GM23248 (cell line): ENCODE results near the gene HRCT1. TPM values are rescaled to one million over a fixed set of nuclear protein-coding genes. Genes with fewer than 3 reads are reported as not detected.

ENCODE experiments used
- DNase-seq: peaks from one replicate; pipeline ENCODE4 v3.0.0-alpha.2; 2015
- H2AFZ ChIP-seq: fragments of 200-600 bp; sonication (generic); 2 replicates; pipeline ENCODE4 v1.6.1; 2016; ENCODE audit warnings: antibody characterized with exemption
- H3F3A ChIP-seq: fragments of 200-600 bp; sonication (generic); 2 replicates; pipeline ENCODE4 v1.6.1; 2016; ENCODE audit warnings: mild to moderate bottlenecking, antibody characterized with exemption, mixed run types; ENCODE audit not compliant: insufficient read depth
- H3K27ac ChIP-seq: fragments of 200-600 bp; sonication (generic); 2 replicates; pipeline ENCODE4 v1.5.1; 2016; ENCODE audit warnings: mild to moderate bottlenecking
- H3K27me3 ChIP-seq: fragments of 200-600 bp; sonication (generic); replicated peaks from 2 replicates; pipeline ENCODE4 v1.6.1; 2016; ENCODE audit warnings: mild to moderate bottlenecking; ENCODE audit not compliant: insufficient read depth
- H3K36me3 ChIP-seq: fragments of 200-600 bp; sonication (generic); 2 replicates; pipeline ENCODE4 v1.6.1; 2016; ENCODE audit warnings: low read depth, mild to moderate bottlenecking
- H3K4me1 ChIP-seq: fragments of 200-600 bp; sonication (generic); 2 replicates; pipeline ENCODE4 v1.6.1; 2016; ENCODE audit warnings: mild to moderate bottlenecking; ENCODE audit not compliant: insufficient read depth
- H3K4me2 ChIP-seq: fragments of 200-600 bp; sonication (generic); one replicate; pipeline ENCODE4 v1.6.1; 2016; ENCODE audit warnings: mild to moderate bottlenecking; ENCODE audit not compliant: unreplicated experiment
- H3K4me3 ChIP-seq: fragments of 200-600 bp; sonication (generic); 2 replicates; pipeline ENCODE4 v1.5.1; 2016; ENCODE audit warnings: mild to moderate bottlenecking
- H3K79me2 ChIP-seq: fragments of 200-600 bp; sonication (generic); 2 replicates; pipeline ENCODE4 v1.6.1; 2016; ENCODE audit warnings: mild to moderate bottlenecking; ENCODE audit not compliant: insufficient read depth
- H3K9ac ChIP-seq: fragments of 200-600 bp; sonication (generic); 2 replicates; pipeline ENCODE4 v1.6.1; 2016; ENCODE audit warnings: mild to moderate bottlenecking
- H3K9me2 ChIP-seq: fragments of 200-600 bp; sonication (generic); 2 replicates; pipeline ENCODE4 v1.6.1; 2016; ENCODE audit warnings: mixed run types, mild to moderate bottlenecking, moderate library complexity; ENCODE audit not compliant: insufficient read depth
- H3K9me3 ChIP-seq: fragments of 200-600 bp; sonication (generic); one replicate; pipeline ENCODE4 v1.6.1; 2017; ENCODE audit warnings: low read depth
- H4K20me1 ChIP-seq: fragments of 200-600 bp; sonication (generic); 2 replicates; pipeline ENCODE4 v1.6.0; 2016; ENCODE audit not compliant: insufficient read depth
- EZH2 ChIP-seq: fragments of 200-600 bp; sonication (generic); IDR thresholded peaks from 2 replicates; pipeline ENCODE4 v1.6.1; 2018; ENCODE audit warnings: antibody characterized with exemption, mild to moderate bottlenecking; ENCODE audit not compliant: insufficient read depth, poor library complexity, severe bottlenecking
- EZH2phosphoT487 ChIP-seq: fragments of 200-600 bp; sonication (generic); IDR thresholded peaks from 2 replicates; pipeline ENCODE4 v1.6.1; 2018; ENCODE audit warnings: antibody characterized with exemption, moderate library complexity, mild to moderate bottlenecking, low read depth; ENCODE audit not compliant: insufficient read depth
- WGBS, 2 experiments: methylation state at CpG; one replicate each; pipeline ENCODE4 v1.1.6; 2015 to 2017; ENCODE audit warnings: low lambda C conversion rate in 2 of 2, low coverage in 1 of 2; ENCODE audit errors: missing lambda C conversion rate in 2 of 2; 5-methylcytosine and 5-hydroxymethylcytosine counted together
- in situ Hi-C: fragments of 300-500 bp; cut with MboI; formaldehyde crosslinking; loops from 2 replicates; pipeline ENCODE4 v1.15.0; 2020
- polyA plus RNA-seq: library from polyadenylated mRNA; unstranded; fragments of >200 nt; fragmentation: Nextera tagmentation; extraction: Ambion mirVana; gene quantifications from 2 replicates; pipeline ENCODE4 v1.2.1, GENCODE V29; 2016
- total RNA-seq: library from RNA; depleted of rRNA; stranded (reverse); fragments of >200 nt; shearing (Covaris generic); gene quantifications from 2 replicates; pipeline ENCODE4 v1.2.3, GENCODE V29; 2014

HRCT1 gene
- total and polyA plus RNA-seq, 2 experiments from 2014 or later: 1.2 to 3.4 TPM

DNA sequence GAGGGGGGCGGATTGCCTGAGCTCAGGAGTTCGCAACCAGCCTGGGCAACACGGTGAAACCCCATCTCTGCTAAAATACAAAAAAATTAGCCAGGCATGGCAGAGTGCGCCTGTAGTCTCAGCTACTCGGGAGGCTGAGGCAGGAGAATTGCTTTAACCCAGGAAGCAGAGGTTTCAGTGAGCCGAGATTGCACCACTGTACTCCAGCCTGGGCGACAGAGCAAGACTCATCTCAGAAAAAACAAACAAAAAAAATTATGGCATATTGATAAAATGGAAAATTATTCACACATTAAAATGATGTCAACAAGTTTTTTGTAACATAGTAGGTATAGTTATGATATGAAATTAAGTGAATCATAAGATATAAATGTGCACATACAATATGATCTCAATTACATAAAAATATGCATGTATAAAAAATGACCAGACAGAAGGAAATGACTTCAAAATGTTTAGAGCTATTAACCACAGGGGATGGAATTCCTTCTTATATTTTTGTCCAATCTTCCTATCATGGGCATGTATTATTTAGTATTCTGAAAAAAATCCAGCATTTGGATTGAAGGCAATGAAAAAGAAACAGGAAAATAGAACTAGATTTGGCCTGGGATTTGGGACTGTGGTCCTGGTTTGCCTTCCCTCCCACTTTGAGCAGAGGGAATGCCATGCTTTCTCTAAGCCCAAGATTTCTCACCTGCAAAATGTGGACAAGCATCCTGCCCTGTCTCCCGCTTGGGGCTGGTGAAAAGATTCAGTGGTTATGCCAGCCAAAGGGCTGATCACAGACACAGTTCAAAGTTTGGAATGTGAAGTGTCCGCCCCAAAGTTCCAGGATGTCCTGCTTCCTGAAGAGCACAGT, 22.8 kb downstream of the HRCT1 start:
- Histone ChIP-seq H3K9me2 (no peaks in the 10 kb centered on the region), H3K79me2 (no peaks in the 10 kb centered on the region), H3K9me3 (no peaks in the 10 kb centered on the region), H3K4me2 (no peak overlapping the region), H3K36me3 (no peaks in the 10 kb centered on the region), H3K4me3 (no peak overlapping the region), H3K9ac (no peak overlapping the region), H3K4me1 (peaks cover 32% of the 10 kb centered on the region), H2AFZ (peak overlapping the region; percentile 40), H3K27ac (0 out of 2 replicates have a peak overlapping the region, but pooled peaks have one; percentile 4), H3F3A (peaks cover 26% of the 10 kb centered on the region), H4K20me1 (no peaks in the 10 kb centered on the region), H3K27me3 (no peaks in the 10 kb centered on the region)
- WGBS, 2 experiments: 78 to 82% methylated on average over 9 of the region's 9 CpGs
- no peak for DNase-seq
- in situ Hi-C loops: no loop called here
- no peak for TF ChIP-seq EZH2phosphoT487
- TF ChIP-seq EZH2: no peak

DNA sequence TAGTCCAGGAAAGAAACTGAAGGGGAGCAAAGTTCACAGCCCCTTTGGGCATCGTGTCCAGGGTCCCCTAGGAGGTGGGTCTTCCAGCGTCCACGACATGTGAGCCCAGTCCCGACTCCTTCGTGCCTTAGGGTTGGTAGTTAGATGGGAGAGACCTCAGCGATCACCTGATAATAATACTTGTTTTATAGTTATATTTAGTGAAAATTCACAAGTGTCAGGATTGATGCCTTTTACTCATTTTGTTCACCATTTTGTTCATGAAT, 23.4 kb downstream of the HRCT1 start:
- Histone ChIP-seq H4K20me1 (no peaks in the 10 kb centered on the region), H3K36me3 (no peaks in the 10 kb centered on the region), H3K4me2 (no peak overlapping the region), H3K9ac (no peak overlapping the region), H3K9me2 (no peaks in the 10 kb centered on the region), H3K4me3 (no peak overlapping the region), H3K27me3 (no peaks in the 10 kb centered on the region), H3F3A (peaks cover 23% of the 10 kb centered on the region), H3K27ac (no peak overlapping the region), H2AFZ (0 out of 2 replicates have a peak overlapping the region, but pooled peaks have one; percentile 40), H3K79me2 (no peaks in the 10 kb centered on the region), H3K4me1 (peaks cover 32% of the 10 kb centered on the region), H3K9me3 (no peaks in the 10 kb centered on the region)
- TF ChIP-seq EZH2 (no peak), EZH2phosphoT487 (no peak)
- WGBS, 2 experiments: 82 to 89% methylated on average over 6 of the region's 6 CpGs
- in situ Hi-C loops: no loop called here
- DNase-seq: no peak

DNA sequence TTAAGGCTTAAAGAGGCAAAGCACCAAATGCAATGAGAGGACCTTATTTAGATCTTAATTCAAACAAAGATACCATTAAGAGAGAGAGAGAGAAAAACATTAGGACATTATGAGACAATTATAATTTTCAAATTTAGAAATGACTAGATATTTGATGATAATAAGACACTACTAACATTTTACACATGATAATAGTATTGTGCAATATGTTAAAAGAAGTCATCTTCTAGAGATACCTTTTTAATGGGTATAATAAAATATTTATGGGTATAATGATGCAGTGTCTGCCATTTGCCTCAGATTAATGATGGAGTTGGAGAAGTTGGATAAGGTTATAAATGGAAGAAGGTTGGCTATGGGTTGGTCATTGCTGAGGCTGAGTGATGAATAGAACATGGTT, 24.5 kb downstream of the HRCT1 start:
- no peak overlapping the region for H3K4me3 ChIP-seq
- H4K20me1 ChIP-seq: no peaks in the 10 kb centered on the region
- no peaks in the 10 kb centered on the region for H3K9me3 ChIP-seq
- no peaks in the 10 kb centered on the region for H3K9me2 ChIP-seq
- no peak overlapping the region for H2AFZ ChIP-seq
- no peak overlapping the region for H3K9ac ChIP-seq
- TF ChIP-seq EZH2phosphoT487: no peak
- TF ChIP-seq EZH2: no peak
- in situ Hi-C loops: no loop called here
- peaks cover 27% of the 10 kb centered on the region for H3K4me1 ChIP-seq
- peaks cover 12% of the 10 kb centered on the region; the same call in 1 of the 2 replicates for H3F3A ChIP-seq
- no peaks in the 10 kb centered on the region for H3K36me3 ChIP-seq
- no peak for DNase-seq
- H3K79me2 ChIP-seq: no peaks in the 10 kb centered on the region
- H3K27me3 ChIP-seq: no peaks in the 10 kb centered on the region
- no peak overlapping the region for H3K4me2 ChIP-seq
- no peak overlapping the region for H3K27ac ChIP-seq

GRCh38 chr9:35930989-35931388, 25.0 kb downstream of the HRCT1 start:
- Histone ChIP-seq H3K4me3 (no peak overlapping the region), H3K9me2 (no peaks in the 10 kb centered on the region), H3K9me3 (no peaks in the 10 kb centered on the region), H3K4me2 (no peak overlapping the region), H2AFZ (0 out of 2 replicates have a peak overlapping the region, but pooled peaks have one; percentile 6), H3K27ac (no peak overlapping the region), H3K79me2 (no peaks in the 10 kb centered on the region), H3F3A (peaks cover 10% of the 10 kb centered on the region), H3K9ac (no peak overlapping the region), H3K36me3 (no peaks in the 10 kb centered on the region), H3K4me1 (peaks cover 32% of the 10 kb centered on the region), H3K27me3 (no peaks in the 10 kb centered on the region), H4K20me1 (no peaks in the 10 kb centered on the region)
- in situ Hi-C loops: no loop called here
- WGBS, 2 experiments: 92 to 96% methylated on average over 3 of the region's 3 CpGs
- DNase-seq: no peak
- TF ChIP-seq EZH2phosphoT487 (no peak), EZH2 (no peak)

GRCh38 chr9:35932735-35933134, 26.7 kb downstream of the HRCT1 start:
- H3K27ac ChIP-seq: no peak overlapping the region
- H3K79me2 ChIP-seq: no peaks in the 10 kb centered on the region
- H4K20me1 ChIP-seq: no peaks in the 10 kb centered on the region
- no peaks in the 10 kb centered on the region for H3K9me3 ChIP-seq
- TF ChIP-seq EZH2: no peak
- no peak for TF ChIP-seq EZH2phosphoT487
- H3K9ac ChIP-seq: no peak overlapping the region
- in situ Hi-C loops: no loop called here
- DNase-seq: no peak
- H3K9me2 ChIP-seq: no peaks in the 10 kb centered on the region
- no peaks in the 10 kb centered on the region for H3K36me3 ChIP-seq
- peaks cover 49% of the 10 kb centered on the region for H3K4me1 ChIP-seq
- H2AFZ ChIP-seq: no peak overlapping the region
- H3F3A ChIP-seq: peaks cover 23% of the 10 kb centered on the region
- 87 to 93% methylated on average over 3 of the region's 3 CpGs for WGBS, 2 experiments
- no peak overlapping the region for H3K4me3 ChIP-seq
- no peak overlapping the region for H3K4me2 ChIP-seq
- H3K27me3 ChIP-seq: no peaks in the 10 kb centered on the region
